ENCODE results near the gene COL5A1. TPM values are rescaled to one million over a fixed set of nuclear protein-coding genes. Genes with fewer than 3 reads are reported as not detected.
A peak's percentile ranks its signal among the peaks of the same experiment; 100 is the strongest.
"Not testable (repeated sequence)": the region's sequence is repeated elsewhere in the genome, so short reads cannot be mapped to it uniquely, and the experiment has no call there.

COL5A1 gene
- polyA plus RNA-seq, 3 donors = 7.0 to 53.3 (median 28.0) TPM

- peak overlapping the region; percentile 43 for H3K27ac ChIP-seq (ENCODE audit: low read depth, low read length)
- WGBS, 3 donors = 79 to 84% (median 83%) methylated on average over 32 of the region's 32 CpGs
Measured at GRCh38 chr9:134707731-134708671, 66.4 kb downstream of the COL5A1 start.

GRCh38 chr9:134708672-134709038, 67.1 kb downstream of the COL5A1 start:
- WGBS, 3 donors = 52 to 66% (median 64%) methylated on average over 11 of the region's 11 CpGs
- H3K27ac ChIP-seq (ENCODE audit: low read depth, low read length) = peak overlapping the region; percentile 43

GRCh38 chr9:134709512-134710270, 68.1 kb downstream of the COL5A1 start:
- H3K27ac ChIP-seq (ENCODE audit: low read depth, low read length) = no peak overlapping the region
- WGBS, 3 donors = 74 to 78% (median 74%) methylated on average over 28 to 29 of the region's 29 CpGs

- no peak overlapping the region for H3K27ac ChIP-seq (ENCODE audit: low read depth, low read length)
- 72 to 77% (median 72%) methylated on average over 8 of the region's 8 CpGs for WGBS, 3 donors
Measured at GRCh38 chr9:134710271-134710540, 68.6 kb downstream of the COL5A1 start.

GRCh38 chr9:134710901-134711300, 69.3 kb downstream of the COL5A1 start:
- 71 to 77% (median 76%) methylated on average over 11 to 12 of the region's 12 CpGs for WGBS, 3 donors
- no peak overlapping the region for H3K27ac ChIP-seq (ENCODE audit: low read depth, low read length)

- 28 to 47% (median 32%) methylated on average over 2 of the region's 2 CpGs for WGBS, 3 donors
- H3K27ac ChIP-seq (ENCODE audit: low read depth, low read length) = no peak overlapping the region
Measured at GRCh38 chr9:134712243-134712642, 70.6 kb downstream of the COL5A1 start.

GRCh38 chr9:134712926-134713325, 71.3 kb downstream of the COL5A1 start:
- WGBS, 3 donors = 51 to 69% (median 60%) methylated on average over 10 of the region's 10 CpGs
- H3K27ac ChIP-seq (ENCODE audit: low read depth, low read length) = no peak overlapping the region

- not testable (repeated sequence) for H3K27ac ChIP-seq (ENCODE audit: low read depth, low read length)
- 71 to 86% (median 71%) methylated on average over 5 of the region's 5 CpGs for WGBS, 3 donors
Measured at GRCh38 chr9:134715536-134715935, 73.9 kb downstream of the COL5A1 start.

GRCh38 chr9:134716067-134716466, 74.5 kb downstream of the COL5A1 start:
- WGBS, 3 donors = 83 to 86% (median 84%) methylated on average over 8 of the region's 8 CpGs
- no peak overlapping the region for H3K27ac ChIP-seq (ENCODE audit: low read depth, low read length)

GRCh38 chr9:134717056-134717455, 75.5 kb downstream of the COL5A1 start:
- WGBS, 3 donors = 78 to 87% (median 82%) methylated on average over 20 of the region's 20 CpGs
- no peak overlapping the region for H3K27ac ChIP-seq (ENCODE audit: low read depth, low read length)

- WGBS, 3 donors = 76 to 92% (median 91%) methylated on average over 24 of the region's 24 CpGs
- no peak overlapping the region for H3K27ac ChIP-seq (ENCODE audit: low read depth, low read length)
Measured at GRCh38 chr9:134717924-134718645, 76.5 kb downstream of the COL5A1 start.

GRCh38 chr9:134719331-134719730, 77.7 kb downstream of the COL5A1 start:
- WGBS, 3 donors = 85 to 94% (median 90%) methylated on average over 11 of the region's 11 CpGs
- no peak overlapping the region for H3K27ac ChIP-seq (ENCODE audit: low read depth, low read length)

GRCh38 chr9:134720136-134720753, 78.6 kb downstream of the COL5A1 start:
- 78 to 88% (median 78%) methylated on average over 17 of the region's 17 CpGs for WGBS, 3 donors
- no peak overlapping the region for H3K27ac ChIP-seq (ENCODE audit: low read depth, low read length)

- H3K27ac ChIP-seq (ENCODE audit: low read depth, low read length) = no peak overlapping the region
- WGBS, 3 donors = 80 to 95% (median 87%) methylated on average over 9 of the region's 9 CpGs
Measured at GRCh38 chr9:134720796-134721195, 79.2 kb downstream of the COL5A1 start.

GRCh38 chr9:134721344-134721743, 79.7 kb downstream of the COL5A1 start:
- 78 to 93% (median 88%) methylated on average over 8 to 9 of the region's 9 CpGs for WGBS, 3 donors
- no peak overlapping the region for H3K27ac ChIP-seq (ENCODE audit: low read depth, low read length)

- WGBS, 3 donors = 72 to 90% (median 89%) methylated on average over 15 of the region's 15 CpGs
- H3K27ac ChIP-seq (ENCODE audit: low read depth, low read length) = no peak overlapping the region
Measured at GRCh38 chr9:134722120-134722701, 80.6 kb downstream of the COL5A1 start.

GRCh38 chr9:134723037-134723436, 81.4 kb downstream of the COL5A1 start:
- H3K27ac ChIP-seq (ENCODE audit: low read depth, low read length) = no peak overlapping the region
- 59 to 65% (median 61%) methylated on average over 16 to 17 of the region's 17 CpGs for WGBS, 3 donors

- WGBS, 3 donors = 64 to 68% (median 67%) methylated on average over 13 of the region's 13 CpGs
- H3K27ac ChIP-seq (ENCODE audit: low read depth, low read length) = no peak overlapping the region
Measured at GRCh38 chr9:134723491-134724190, 82.0 kb downstream of the COL5A1 start.

Data from adipose tissue (tissue), 3 donors.